DMS53 treated with DMSO at 0.1 percent for 48 hours (cell line): ENCODE measurements around the gene ERC2.

Source experiments
- DNase-seq: peaks from one replicate; lab custom pipeline; 2025; ENCODE audit not compliant: unreplicated experiment; lab: John Stamatoyannopoulos, UW

The ERC2 gene

DNA sequence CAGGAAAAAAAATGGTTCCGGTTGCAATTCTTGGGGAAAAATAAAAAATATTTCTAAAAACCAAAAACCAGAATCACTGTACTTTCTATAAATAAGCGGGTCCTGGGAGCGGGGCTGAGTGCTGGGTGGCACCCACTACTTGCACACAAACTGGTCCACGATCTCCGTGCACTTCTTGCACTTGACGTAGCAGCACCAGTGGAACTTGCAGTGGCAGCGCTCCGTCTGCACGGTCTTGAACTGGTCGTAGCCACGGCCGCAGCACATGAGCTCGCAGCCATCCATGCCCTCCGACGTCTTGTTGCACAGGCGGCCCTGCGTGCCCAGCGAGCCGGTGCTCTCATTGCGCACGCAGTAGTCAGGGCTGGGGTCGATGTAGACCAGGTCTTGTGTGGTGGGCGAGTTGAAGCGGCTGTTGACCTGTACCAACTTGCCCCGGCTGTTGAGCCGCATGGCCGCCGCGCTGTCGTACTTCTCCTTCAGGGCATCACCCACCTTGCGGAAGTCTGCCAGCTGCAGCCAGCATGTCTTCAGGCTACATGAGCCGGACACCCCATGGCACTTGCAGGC, 998.2 kb downstream of the ERC2 start:
- DNase-seq: no peak

DNA sequence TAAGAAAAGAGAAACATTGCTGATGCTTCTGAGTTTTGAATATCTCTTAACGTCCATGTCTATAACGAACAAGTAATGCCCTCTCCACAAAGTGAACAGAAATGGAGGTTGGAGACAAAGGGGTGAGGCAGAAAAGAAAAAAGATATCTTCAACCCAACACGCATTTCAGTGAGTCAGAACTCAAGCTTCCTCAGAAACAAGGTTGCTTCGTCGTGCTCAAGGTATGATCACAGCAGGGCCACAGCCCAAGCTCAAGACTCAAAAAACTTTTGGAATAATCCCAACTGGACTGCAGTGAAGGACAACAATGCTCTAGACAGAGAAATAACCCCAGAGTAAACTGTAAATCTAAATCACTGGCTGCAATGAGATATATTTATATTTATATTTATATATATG, 1000.0 kb downstream of the ERC2 start:
- no peak for DNase-seq

DNA sequence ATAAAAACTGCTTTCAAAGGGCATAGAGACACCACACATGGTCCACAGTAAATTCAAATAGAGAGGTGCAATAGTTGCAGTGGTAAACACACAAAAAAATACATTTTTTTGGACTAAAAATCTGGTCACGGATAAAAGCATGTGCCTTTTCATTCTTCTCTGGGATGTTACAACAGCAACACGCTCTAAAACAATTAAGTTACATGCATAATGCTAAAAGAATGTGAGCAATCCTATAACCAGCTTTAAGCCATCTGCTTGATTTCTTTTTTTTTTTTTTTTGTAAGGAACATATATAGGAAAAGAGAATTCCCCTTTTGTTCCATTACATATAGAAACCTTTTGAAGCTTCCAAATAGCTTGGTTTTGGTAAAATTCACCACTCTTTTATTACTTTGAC, 1001.2 kb downstream of the ERC2 start:
- no peak for DNase-seq

DNA sequence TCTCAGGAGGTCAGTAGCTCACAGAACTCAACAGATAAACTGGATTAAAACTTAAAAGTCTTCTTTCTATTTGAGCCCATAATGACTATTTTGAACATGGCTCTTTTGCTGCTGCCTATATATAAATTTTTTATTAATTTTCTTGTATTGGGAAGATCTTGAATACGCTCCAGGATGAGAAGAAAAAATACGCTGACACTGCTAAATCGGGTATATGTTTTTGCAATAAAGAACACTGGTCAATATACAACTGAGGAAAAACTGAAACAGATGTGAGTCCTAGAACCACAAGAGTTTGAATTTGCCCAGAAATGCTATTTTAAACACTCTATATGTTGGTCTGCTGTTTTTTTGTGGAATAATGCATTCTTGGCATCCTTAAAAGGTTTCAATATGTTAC, 1001.7 kb downstream of the ERC2 start:
- DNase-seq: no peak

DNA sequence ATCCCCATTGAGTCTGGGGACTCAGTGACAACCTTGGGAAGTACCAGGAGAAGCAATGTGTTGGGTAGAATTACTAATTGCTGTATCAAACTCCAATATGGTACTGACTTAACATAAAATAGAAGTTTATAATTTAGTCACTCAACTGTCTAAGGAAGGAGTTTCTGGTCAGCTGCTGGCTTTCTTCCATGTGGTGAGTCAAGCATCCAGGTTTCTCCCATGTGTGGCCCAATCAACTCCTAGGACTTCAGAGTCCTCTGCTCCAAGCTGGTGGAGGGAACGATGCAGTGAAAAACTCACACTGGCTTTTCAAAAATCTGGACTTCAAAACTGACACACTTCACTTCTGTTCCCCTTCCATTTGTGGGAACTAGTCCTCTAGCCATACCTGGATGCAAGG, 1006.4 kb downstream of the ERC2 start:
- DNase-seq: no peak

DNA sequence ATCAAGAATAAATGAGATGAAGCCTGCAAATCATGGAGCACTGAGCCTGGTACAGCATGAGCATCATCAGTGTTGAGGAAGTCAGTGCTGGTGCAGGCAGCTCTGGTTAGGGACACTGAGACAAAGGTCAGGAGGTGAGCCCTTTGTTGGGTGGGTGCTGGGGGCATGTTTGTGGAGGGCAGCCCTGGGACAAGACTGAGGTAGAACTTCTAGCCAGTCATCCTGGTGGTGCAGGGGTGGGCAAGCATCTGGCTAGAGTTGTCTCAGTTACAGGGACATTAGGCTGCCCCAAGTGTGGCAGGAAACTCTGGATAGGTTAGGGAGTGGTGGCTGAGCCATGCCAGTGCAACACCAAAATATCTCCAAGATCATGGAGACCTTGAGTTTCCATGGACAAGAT, 1008.4 kb downstream of the ERC2 start:
- DNase-seq: no peak
